Rectal smooth muscle tissue (tissue), 1 donor: Measurements from ENCODE around the gene PPFIBP1.
A peak's percentile ranks its signal among the peaks of the same experiment; 100 is the strongest.

Source experiments
- H3K27ac ChIP-seq: one replicate; pipeline ENCODE4 v1.7.0; 2013; ENCODE audit warnings: low read depth, low read length, inconsistent platforms
- H3K27me3 ChIP-seq: one replicate; pipeline ENCODE4 v1.7.0; 2013; ENCODE audit warnings: low read length; ENCODE audit not compliant: control insufficient read depth, insufficient read depth
- H3K36me3 ChIP-seq: one replicate; pipeline ENCODE4 v1.7.0; 2013; ENCODE audit warnings: low read length; ENCODE audit not compliant: control insufficient read depth, insufficient read depth
- H3K4me1 ChIP-seq: one replicate; pipeline ENCODE4 v1.7.0; 2013; ENCODE audit warnings: low read length; ENCODE audit not compliant: control insufficient read depth, insufficient read depth
- H3K4me3 ChIP-seq: one replicate; pipeline ENCODE4 v1.7.0; 2013; ENCODE audit warnings: low read length
- H3K9ac ChIP-seq: one replicate; pipeline ENCODE4 v1.7.0; 2013; ENCODE audit warnings: low read length

Gene PPFIBP1

GRCh38 chr12:27500546-27500945 is 23.5 kb upstream of the PPFIBP1 start:
- no peaks in the 10 kb centered on the region for H3K27me3 ChIP-seq
- no peak overlapping the region for H3K9ac ChIP-seq
- no peaks in the 10 kb centered on the region for H3K36me3 ChIP-seq
- H3K4me3 ChIP-seq, result no peak overlapping the region
- no peak overlapping the region for H3K27ac ChIP-seq
- no peaks in the 10 kb centered on the region for H3K4me1 ChIP-seq

GRCh38 chr12:27502021-27502435 is 22.0 kb upstream of the PPFIBP1 start:
- H3K9ac ChIP-seq, result no peak overlapping the region
- no peaks in the 10 kb centered on the region for H3K36me3 ChIP-seq
- H3K4me1 ChIP-seq, result no peaks in the 10 kb centered on the region
- no peaks in the 10 kb centered on the region for H3K27me3 ChIP-seq
- no peak overlapping the region for H3K4me3 ChIP-seq
- no peak overlapping the region for H3K27ac ChIP-seq

DNA sequence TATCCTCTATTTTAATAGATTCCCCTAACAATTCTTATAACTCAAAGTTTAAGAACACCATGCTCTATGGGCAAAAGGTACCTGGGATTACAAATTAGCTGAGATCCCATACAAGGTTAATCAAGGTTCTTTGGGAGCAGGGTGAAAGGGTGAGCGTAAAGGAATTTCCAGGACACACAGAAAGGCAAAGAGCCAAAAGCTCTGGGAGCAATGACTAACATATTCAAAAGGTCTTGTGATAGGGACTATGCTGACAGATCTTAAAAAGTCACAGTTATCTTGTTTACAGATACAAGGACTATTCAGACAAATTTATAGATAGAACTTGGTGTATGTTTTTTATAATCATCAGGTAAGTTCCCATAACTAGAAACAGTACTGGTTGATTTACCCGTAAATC is 19.5 kb upstream of the PPFIBP1 start:
- H3K27ac ChIP-seq, result no peak overlapping the region
- no peaks in the 10 kb centered on the region for H3K36me3 ChIP-seq
- H3K27me3 ChIP-seq, result no peaks in the 10 kb centered on the region
- H3K4me3 ChIP-seq, result no peak overlapping the region
- H3K9ac ChIP-seq, result no peak overlapping the region
- H3K4me1 ChIP-seq, result no peaks in the 10 kb centered on the region

GRCh38 chr12:27505109-27505508 is 18.9 kb upstream of the PPFIBP1 start:
- H3K36me3 ChIP-seq, result no peaks in the 10 kb centered on the region
- H3K27me3 ChIP-seq, result no peaks in the 10 kb centered on the region
- no peaks in the 10 kb centered on the region for H3K4me1 ChIP-seq
- no peak overlapping the region for H3K4me3 ChIP-seq
- no peak overlapping the region for H3K27ac ChIP-seq
- no peak overlapping the region for H3K9ac ChIP-seq

GRCh38 chr12:27505761-27506160 is 18.2 kb upstream of the PPFIBP1 start:
- no peaks in the 10 kb centered on the region for H3K4me1 ChIP-seq
- H3K27me3 ChIP-seq, result no peaks in the 10 kb centered on the region
- no peaks in the 10 kb centered on the region for H3K36me3 ChIP-seq
- no peak overlapping the region for H3K27ac ChIP-seq
- no peak overlapping the region for H3K9ac ChIP-seq
- no peak overlapping the region for H3K4me3 ChIP-seq

DNA sequence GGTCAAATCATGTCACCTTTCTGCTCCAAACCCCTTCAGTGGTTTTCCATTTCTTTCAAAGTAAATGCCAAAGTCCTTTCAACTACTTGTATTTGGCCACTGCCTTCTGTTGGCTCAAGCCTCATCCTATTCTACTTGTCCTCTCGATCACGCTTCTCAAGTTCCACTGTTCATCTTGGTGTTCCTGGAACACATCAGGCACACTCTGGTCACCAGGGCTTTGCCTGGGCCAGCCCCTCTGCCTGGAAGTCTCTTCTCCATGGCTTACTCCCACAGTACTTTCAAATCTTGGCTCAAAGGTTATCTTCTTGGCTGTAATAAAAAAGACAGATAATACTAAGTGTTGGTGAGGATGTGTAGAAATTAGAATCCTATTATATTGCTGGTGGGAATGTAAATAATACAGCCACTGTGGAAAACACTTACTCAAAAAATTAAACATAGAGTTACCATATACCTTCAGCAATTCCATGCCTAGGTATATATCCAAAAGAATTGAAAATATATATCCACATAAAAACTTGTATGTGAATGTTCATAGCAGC is 17.3 kb upstream of the PPFIBP1 start:
- Histone ChIP-seq H3K27me3 (no peaks in the 10 kb centered on the region), H3K4me3 (no peak overlapping the region), H3K4me1 (peaks cover 8% of the 10 kb centered on the region), H3K36me3 (no peaks in the 10 kb centered on the region), H3K9ac (no peak overlapping the region), H3K27ac (no peak overlapping the region)

GRCh38 chr12:27508736-27509431 is 15.1 kb upstream of the PPFIBP1 start:
- Histone ChIP-seq H3K9ac (no peak overlapping the region), H3K27ac (no peak overlapping the region), H3K4me1 (peaks cover 9% of the 10 kb centered on the region), H3K27me3 (no peaks in the 10 kb centered on the region), H3K36me3 (no peaks in the 10 kb centered on the region), H3K4me3 (no peak overlapping the region)

- Histone ChIP-seq H3K27me3 (no peaks in the 10 kb centered on the region), H3K27ac (peak overlapping the region; percentile 21), H3K9ac (no peak overlapping the region), H3K36me3 (no peaks in the 10 kb centered on the region), H3K4me3 (no peak overlapping the region), H3K4me1 (peaks cover 9% of the 10 kb centered on the region)
These were observed 12.8 kb upstream of the PPFIBP1 start for GRCh38 chr12:27511031-27511722.

GRCh38 chr12:27511723-27512045 is 12.3 kb upstream of the PPFIBP1 start:
- peaks cover 9% of the 10 kb centered on the region for H3K4me1 ChIP-seq
- H3K27ac ChIP-seq, result peak overlapping the region; percentile 21
- no peak overlapping the region for H3K9ac ChIP-seq
- H3K27me3 ChIP-seq, result no peaks in the 10 kb centered on the region
- H3K36me3 ChIP-seq, result no peaks in the 10 kb centered on the region
- H3K4me3 ChIP-seq, result no peak overlapping the region

DNA sequence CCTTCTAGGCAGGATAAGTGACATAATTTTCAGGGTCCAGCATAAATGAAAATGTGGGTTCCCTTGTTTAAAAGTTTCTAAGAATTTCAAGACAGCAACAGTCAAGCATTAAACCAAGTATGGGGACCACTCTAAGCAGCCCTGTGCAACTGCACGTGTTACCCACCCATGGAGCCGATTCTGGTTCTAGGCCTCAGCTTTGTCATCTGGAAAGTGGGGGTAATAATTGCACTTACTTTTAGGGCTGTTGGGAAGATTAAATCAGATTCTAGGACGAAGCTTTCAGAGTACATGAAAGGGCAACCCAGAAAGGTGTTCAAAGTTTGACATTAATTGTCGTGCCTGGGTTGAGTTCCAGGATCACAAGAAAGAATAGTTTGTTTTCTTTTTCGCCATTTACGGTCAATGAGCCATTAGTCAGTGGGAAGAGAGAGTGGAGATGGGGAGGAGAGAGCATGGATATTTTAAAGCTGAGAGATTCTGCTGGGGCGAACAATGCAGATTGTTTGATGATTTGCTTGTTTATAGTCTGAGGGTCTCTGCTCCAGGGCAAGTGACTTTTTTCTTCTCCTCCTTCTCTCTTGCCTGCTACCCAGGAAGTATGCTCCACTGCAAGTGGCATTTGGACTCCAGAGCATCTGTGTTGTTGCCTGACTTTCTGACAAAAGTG is 10.7 kb upstream of the PPFIBP1 start:
- no peaks in the 10 kb centered on the region for H3K27me3 ChIP-seq
- H3K4me3 ChIP-seq, result no peak overlapping the region
- peaks cover 9% of the 10 kb centered on the region for H3K4me1 ChIP-seq
- no peaks in the 10 kb centered on the region for H3K36me3 ChIP-seq
- no peak overlapping the region for H3K9ac ChIP-seq
- H3K27ac ChIP-seq, result no peak overlapping the region

DNA sequence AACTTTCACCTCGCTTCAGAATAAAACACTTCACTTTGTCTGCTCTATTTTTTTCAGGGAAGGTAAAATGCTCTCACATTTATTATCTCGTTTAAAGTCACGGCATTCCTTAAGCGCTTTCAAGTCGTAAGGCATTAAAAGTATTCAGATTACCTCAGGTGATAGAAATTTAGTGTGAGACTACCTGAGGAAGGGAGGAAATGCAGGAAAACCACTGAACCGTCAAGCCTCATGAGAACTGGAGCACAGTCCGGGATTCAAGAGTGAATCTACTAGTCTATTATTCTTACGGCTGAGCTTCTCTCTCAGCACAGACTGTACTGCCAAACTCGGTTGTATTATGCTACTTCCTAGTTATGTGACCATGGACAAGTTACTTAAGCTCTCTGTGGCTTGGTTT is 8.3 kb upstream of the PPFIBP1 start:
- H3K4me1 ChIP-seq, result peaks cover 9% of the 10 kb centered on the region
- no peaks in the 10 kb centered on the region for H3K27me3 ChIP-seq
- H3K27ac ChIP-seq, result no peak overlapping the region
- no peak overlapping the region for H3K4me3 ChIP-seq
- H3K36me3 ChIP-seq, result no peaks in the 10 kb centered on the region
- H3K9ac ChIP-seq, result no peak overlapping the region

- no peak overlapping the region for H3K9ac ChIP-seq
- no peak overlapping the region for H3K27ac ChIP-seq
- peaks cover 6% of the 10 kb centered on the region for H3K4me1 ChIP-seq
- no peak overlapping the region for H3K4me3 ChIP-seq
- H3K36me3 ChIP-seq, result no peaks in the 10 kb centered on the region
- H3K27me3 ChIP-seq, result no peaks in the 10 kb centered on the region
These were observed 7.4 kb upstream of the PPFIBP1 start for GRCh38 chr12:27516625-27517024.
